ENCODE data around the gene WDTC1. TPM values are rescaled to one million over a fixed set of nuclear protein-coding genes. Genes with fewer than 3 reads are reported as not detected.
A peak's percentile ranks its signal among the peaks of the same experiment; 100 is the strongest.

WDTC1 gene
- total and polyA plus RNA-seq, 9 of the 15 experiments (the other 6 are each of a cell fraction or from before 2014, with no cell fraction given), result 0.18 to 32.3 (median 8.8) TPM

GRCh38 chr1:27350663-27351540 is 116.5 kb downstream of the WDTC1 start (continued):
- TF ChIP-seq ELF4 (CRISPR knock-in tag; IDR thresholded peaks at IDR 0.05), result no peak
- TF ChIP-seq MAFG (tag; conservative IDR thresholded peaks at IDR 0.05), result no peak
- TF ChIP-seq ZNF263 (CRISPR knock-in tag; IDR thresholded peaks at IDR 0.05; ENCODE audit: borderline replicate concordance), result peak; percentile 72; the same call in 1 of the 2 replicates
- TF ChIP-seq ZBTB33 (CRISPR knock-in tag; IDR thresholded peaks at IDR 0.05), result peak; percentile 97
- peak; percentile 37; the same call in 1 of the 2 replicates for TF ChIP-seq KLF13 (tag; IDR thresholded peaks at IDR 0.05; ENCODE audit: borderline replicate concordance, low read depth)
- TF ChIP-seq NFE2L1 (tag; IDR thresholded peaks at IDR 0.05; ENCODE audit: borderline replicate concordance, low read depth), result no peak
- TF ChIP-seq ZNF695 (CRISPR knock-in tag; IDR thresholded peaks at IDR 0.05), result no peak
- no peak for TF ChIP-seq ZNF274 (IDR thresholded peaks at IDR 0.05; ENCODE audit: borderline replicate concordance, low read depth, low read length)
- no peak for TF ChIP-seq TSC22D4 (tag; IDR thresholded peaks at IDR 0.05)
- TF ChIP-seq ZNF124 (CRISPR knock-in tag; IDR thresholded peaks at IDR 0.05), result no peak
- TF ChIP-seq TRIM24 (IDR thresholded peaks at IDR 0.05), result no peak
- no peak for TF ChIP-seq TBL1XR1 (IDR thresholded peaks at IDR 0.05; ENCODE audit: low read length in 2 of 2)
- TF ChIP-seq NFYB (IDR thresholded peaks at IDR 0.05; ENCODE audit: extremely low read depth, insufficient read length), result no peak
- TF ChIP-seq MCM5 (IDR thresholded peaks at IDR 0.05; ENCODE audit: low read depth), result no peak
- TF ChIP-seq ZNF143 (CRISPR knock-in tag; IDR thresholded peaks at IDR 0.05), result no peak
- no peak for TF ChIP-seq TOE1 (IDR thresholded peaks at IDR 0.05; ENCODE audit: borderline replicate concordance)
- TF ChIP-seq TOE1 (CRISPR knock-in tag; IDR thresholded peaks at IDR 0.05; ENCODE audit: borderline replicate concordance, low read depth), result no peak
- no peak for TF ChIP-seq TFE3 (CRISPR knock-in tag; IDR thresholded peaks at IDR 0.05)
- peak; percentile 57; the same call in 1 of the 2 replicates for TF ChIP-seq ZBTB7A (IDR thresholded peaks at IDR 0.05; ENCODE audit: borderline replicate concordance, control insufficient read depth, low read depth, low read length)
- peak; percentile 99 for TF ChIP-seq PKNOX1 (IDR thresholded peaks at IDR 0.05)

Data from K562 (cell line).